Loucy (cell line): Measurements from ENCODE around the gene MOSMO.

Source experiments
- EZH2phosphoT487 ChIP-seq: fragments of 200-600 bp; IDR thresholded peaks from 2 replicates; pipeline ENCODE4 v1.6.1; 2018; ENCODE audit warnings: antibody characterized with exemption, mild to moderate bottlenecking, moderate library complexity, borderline replicate concordance
- TF ChIP-seq, protein P1 (sequence below): fragments of 200-600 bp; sonication (generic); conservative IDR thresholded peaks from 2 replicates; pipeline ENCODE4 v1.5.1; 2014; ENCODE audit warnings: mild to moderate bottlenecking, antibody characterized with exemption, low read length

DNA sequence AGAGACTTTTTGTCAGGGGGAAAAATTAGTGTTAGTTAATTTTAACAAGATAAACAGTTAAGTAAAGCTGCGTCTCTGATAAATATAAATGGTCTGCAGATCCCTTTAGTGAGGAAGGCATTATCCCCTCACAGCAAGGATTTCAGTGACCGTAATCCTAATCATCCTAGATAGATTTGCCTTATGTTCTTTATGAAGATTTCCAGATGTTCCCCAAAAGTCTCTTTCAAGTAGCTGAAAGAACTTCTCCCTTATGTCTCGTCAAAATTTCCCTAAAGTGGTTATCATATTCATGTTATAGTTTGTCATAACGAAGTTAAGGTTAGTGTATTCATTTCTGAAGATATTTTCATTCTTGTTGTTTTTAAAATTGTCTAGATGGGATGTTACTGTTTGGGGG lies 5.6 kb downstream of the MOSMO start:
- no peak for TF ChIP-seq EZH2phosphoT487
- TF ChIP-seq, protein P1, sequence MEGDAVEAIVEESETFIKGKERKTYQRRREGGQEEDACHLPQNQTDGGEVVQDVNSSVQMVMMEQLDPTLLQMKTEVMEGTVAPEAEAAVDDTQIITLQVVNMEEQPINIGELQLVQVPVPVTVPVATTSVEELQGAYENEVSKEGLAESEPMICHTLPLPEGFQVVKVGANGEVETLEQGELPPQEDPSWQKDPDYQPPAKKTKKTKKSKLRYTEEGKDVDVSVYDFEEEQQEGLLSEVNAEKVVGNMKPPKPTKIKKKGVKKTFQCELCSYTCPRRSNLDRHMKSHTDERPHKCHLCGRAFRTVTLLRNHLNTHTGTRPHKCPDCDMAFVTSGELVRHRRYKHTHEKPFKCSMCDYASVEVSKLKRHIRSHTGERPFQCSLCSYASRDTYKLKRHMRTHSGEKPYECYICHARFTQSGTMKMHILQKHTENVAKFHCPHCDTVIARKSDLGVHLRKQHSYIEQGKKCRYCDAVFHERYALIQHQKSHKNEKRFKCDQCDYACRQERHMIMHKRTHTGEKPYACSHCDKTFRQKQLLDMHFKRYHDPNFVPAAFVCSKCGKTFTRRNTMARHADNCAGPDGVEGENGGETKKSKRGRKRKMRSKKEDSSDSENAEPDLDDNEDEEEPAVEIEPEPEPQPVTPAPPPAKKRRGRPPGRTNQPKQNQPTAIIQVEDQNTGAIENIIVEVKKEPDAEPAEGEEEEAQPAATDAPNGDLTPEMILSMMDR = no peak
